Ureter (tissue), 1 donor: ENCODE results near the gene KIF21A. TPM values are rescaled to one million over a fixed set of nuclear protein-coding genes. Genes with fewer than 3 reads are reported as not detected.
"Not testable (repeated sequence)": the region's sequence is repeated elsewhere in the genome, so short reads cannot be mapped to it uniquely, and the experiment has no call there.

Experiments used
- DNase-seq: peaks from one replicate; pipeline ENCODE4 v3.0.0-alpha.2; 2020; ENCODE audit warnings: low spot score
- total RNA-seq: library from RNA; stranded (reverse); gene quantifications from one replicate; pipeline ENCODE4 v1.2.4, GENCODE V29; 2023
- donor health status: DM: yes; HTN: yes; CAD: no.

Gene KIF21A
- total RNA-seq, 1 donor from 2014 or later, result 27.7 TPM

GRCh38 chr12:39348941-39349626 is 93.8 kb downstream of the KIF21A start:
- DNase-seq, result no peak

GRCh38 chr12:39348523-39348922 is 94.4 kb downstream of the KIF21A start:
- no peak for DNase-seq

GRCh38 chr12:39344926-39345325 is 98.0 kb downstream of the KIF21A start:
- no peak for DNase-seq

- no peak for DNase-seq
Measured at GRCh38 chr12:39343665-39344064, 99.3 kb downstream of the KIF21A start.

- DNase-seq, result no peak
Measured at GRCh38 chr12:39341761-39342160, 101.2 kb downstream of the KIF21A start.

GRCh38 chr12:39341179-39341578 is 101.7 kb downstream of the KIF21A start:
- DNase-seq, result no peak

- no peak for DNase-seq
Measured at GRCh38 chr12:39332661-39333175, 110.2 kb downstream of the KIF21A start.

- DNase-seq, result no peak
Measured at GRCh38 chr12:39331539-39332261, 111.2 kb downstream of the KIF21A start.

GRCh38 chr12:39329876-39330275 is 113.0 kb downstream of the KIF21A start:
- no peak for DNase-seq

GRCh38 chr12:39329018-39329417 is 113.9 kb downstream of the KIF21A start:
- DNase-seq, result no peak

GRCh38 chr12:39327965-39328364 is 115.0 kb downstream of the KIF21A start:
- no peak for DNase-seq

GRCh38 chr12:39327510-39327909 is 115.4 kb downstream of the KIF21A start:
- no peak for DNase-seq

GRCh38 chr12:39319180-39319579 is 123.7 kb downstream of the KIF21A start:
- DNase-seq, result no peak

GRCh38 chr12:39314547-39314946 is 128.4 kb downstream of the KIF21A start:
- DNase-seq, result no peak

- no peak for DNase-seq
Measured at GRCh38 chr12:39309516-39309915, 133.4 kb downstream of the KIF21A start.

- no peak for DNase-seq
Measured at GRCh38 chr12:39301422-39301821, 141.5 kb downstream of the KIF21A start.

GRCh38 chr12:39300799-39301198 is 142.1 kb downstream of the KIF21A start:
- DNase-seq, result no peak

- DNase-seq, result no peak
Measured at GRCh38 chr12:39297891-39298290, 145.0 kb downstream of the KIF21A start.

GRCh38 chr12:39296496-39296895 is 146.4 kb downstream of the KIF21A start:
- DNase-seq, result no peak

- not testable (repeated sequence) for DNase-seq
Measured at GRCh38 chr12:39295593-39295992, 147.3 kb downstream of the KIF21A start.

- no peak for DNase-seq
Measured at GRCh38 chr12:39294715-39295114, 148.2 kb downstream of the KIF21A start.

- DNase-seq, result no peak
Measured at GRCh38 chr12:39292125-39292630, 150.7 kb downstream of the KIF21A start.

GRCh38 chr12:39287817-39288216 is 155.1 kb downstream of the KIF21A start:
- no peak for DNase-seq
